Panc1 (cell line): ENCODE data around the gene PRR5.

Source experiments
- CTCF ChIP-seq: fragments of 450-650 bp; IDR thresholded peaks from 2 replicates; pipeline ENCODE4 v1.5.1; 2017; ENCODE audit warnings: mild to moderate bottlenecking
- POLR2AphosphoS5 ChIP-seq: IDR thresholded peaks from 2 replicates; pipeline ENCODE4 v1.6.1; 2012; ENCODE audit warnings: mild to moderate bottlenecking, low read depth, low read length, moderate library complexity
- REST ChIP-seq, 2 experiments: IDR thresholded peaks; 2 replicates each; pipeline ENCODE4 v1.6.1; 2011 to 2012; ENCODE audit warnings: low read depth in 2 of 2, control low read depth in 1 of 2, low read length in 1 of 2, mild to moderate bottlenecking in 1 of 2, moderate library complexity in 1 of 2; ENCODE audit not compliant: insufficient read depth in 1 of 2

- TF ChIP-seq REST (IDR thresholded peaks at IDR 0.05; ENCODE audit: insufficient read depth in 1 of 2, low read depth in 2 of 2, low read length in 1 of 2) (no peak), CTCF (no peak; the same call in 1 of the 2 replicates), POLR2AphosphoS5 (no peak)
Observed at GRCh38 chr22:44668190-44668885, 33.7 kb upstream of the PRR5 start.
